ENCODE data around the gene C3orf49.

C3orf49 gene

GRCh38 chr3:63877737-63878393, 58.8 kb downstream of the C3orf49 start:
- ChIA-PET POLR2A (interaction anchor here (2.5 kb wide), 1 partner anchor 14 kb away, joined by 8 read pairs; the partner anchor contains the start of genes ATXN7 and THOC7), CTCF (no interaction called here)
- DNase-seq (ENCODE audit: extremely low spot score), result no peak
- TF ChIP-seq ELF4 (IDR thresholded peaks at IDR 0.05), result no peak
- no peak for TF ChIP-seq PKNOX1 (IDR thresholded peaks at IDR 0.05)

GRCh38 chr3:63878394-63879060, 59.4 kb downstream of the C3orf49 start:
- no peak for DNase-seq (ENCODE audit: extremely low spot score)
- CTCF ChIA-PET, result no interaction called here
- TF ChIP-seq TARDBP (IDR thresholded peaks at IDR 0.05) (no peak), FOXA1 (IDR thresholded peaks at IDR 0.05) (no peak), BHLHE40 (IDR thresholded peaks at IDR 0.05; ENCODE audit: borderline replicate concordance) (no peak), FOXM1 (IDR thresholded peaks at IDR 0.05; ENCODE audit: borderline replicate concordance) (no peak), ELF4 (IDR thresholded peaks at IDR 0.05) (no peak)
- POLR2A ChIA-PET, result no interaction called here

- TF ChIP-seq LEF1 (IDR thresholded peaks at IDR 0.05; ENCODE audit: borderline replicate concordance) (no peak), ELF4 (IDR thresholded peaks at IDR 0.05) (no peak), ARNT (IDR thresholded peaks at IDR 0.05) (no peak), CTBP1 (IDR thresholded peaks at IDR 0.05; ENCODE audit: borderline replicate concordance) (no peak), FOXA1 (IDR thresholded peaks at IDR 0.05) (no peak), TARDBP (IDR thresholded peaks at IDR 0.05) (no peak), SP1 (IDR thresholded peaks at IDR 0.05) (no peak), NFRKB (IDR thresholded peaks at IDR 0.05) (no peak), PKNOX1 (IDR thresholded peaks at IDR 0.05) (no peak)
- ChIA-PET CTCF (no interaction called here), POLR2A (no interaction called here)
- no peak for DNase-seq (ENCODE audit: extremely low spot score)
Measured at GRCh38 chr3:63880653-63881052, 61.6 kb downstream of the C3orf49 start.

GRCh38 chr3:63886858-63887257, 67.8 kb downstream of the C3orf49 start:
- CTCF ChIA-PET, result interaction anchor here (0.6 kb wide), 1 partner anchor 68 kb away, joined by 3 read pairs; the partner anchor contains the start of gene C3orf49
- POLR2A ChIA-PET, result no interaction called here
- no peak for TF ChIP-seq NFRKB (IDR thresholded peaks at IDR 0.05)
- no peak for TF ChIP-seq BHLHE40 (IDR thresholded peaks at IDR 0.05; ENCODE audit: borderline replicate concordance)
- no peak for TF ChIP-seq SUZ12 (IDR thresholded peaks at IDR 0.05)
- TF ChIP-seq FOXK2 (IDR thresholded peaks at IDR 0.05), result no peak
- TF ChIP-seq L3MBTL2 (conservative IDR thresholded peaks at IDR 0.05), result no peak
- TF ChIP-seq TARDBP (IDR thresholded peaks at IDR 0.05), result no peak
- TF ChIP-seq SP1 (IDR thresholded peaks at IDR 0.05), result no peak
- TF ChIP-seq LEF1 (IDR thresholded peaks at IDR 0.05; ENCODE audit: borderline replicate concordance), result no peak
- TF ChIP-seq ARNT (IDR thresholded peaks at IDR 0.05), result no peak
- no peak for TF ChIP-seq FOXM1 (IDR thresholded peaks at IDR 0.05; ENCODE audit: borderline replicate concordance)
- no peak for TF ChIP-seq ZNF384 (IDR thresholded peaks at IDR 0.05)
- no peak for TF ChIP-seq PKNOX1 (IDR thresholded peaks at IDR 0.05)
- no peak for TF ChIP-seq ELF4 (IDR thresholded peaks at IDR 0.05)
- no peak for TF ChIP-seq FOXA1 (IDR thresholded peaks at IDR 0.05)
- TF ChIP-seq HDGF (IDR thresholded peaks at IDR 0.05; ENCODE audit: borderline replicate concordance), result no peak
- no peak for DNase-seq (ENCODE audit: extremely low spot score)

- TF ChIP-seq FOXA1 (IDR thresholded peaks at IDR 0.05) (no peak), ZNF384 (IDR thresholded peaks at IDR 0.05) (no peak), SUZ12 (IDR thresholded peaks at IDR 0.05) (no peak), BHLHE40 (IDR thresholded peaks at IDR 0.05; ENCODE audit: borderline replicate concordance) (no peak), SP1 (IDR thresholded peaks at IDR 0.05) (no peak), CTBP1 (IDR thresholded peaks at IDR 0.05; ENCODE audit: borderline replicate concordance) (no peak), L3MBTL2 (conservative IDR thresholded peaks at IDR 0.05) (no peak), ELF4 (IDR thresholded peaks at IDR 0.05) (no peak), TARDBP (IDR thresholded peaks at IDR 0.05) (no peak), FOXM1 (IDR thresholded peaks at IDR 0.05; ENCODE audit: borderline replicate concordance) (no peak), LEF1 (IDR thresholded peaks at IDR 0.05; ENCODE audit: borderline replicate concordance) (no peak), FOXK2 (IDR thresholded peaks at IDR 0.05) (no peak)
- ChIA-PET POLR2A (no interaction called here), CTCF (no interaction called here)
- DNase-seq (ENCODE audit: extremely low spot score), result no peak
Measured at GRCh38 chr3:63891518-63891917, 72.4 kb downstream of the C3orf49 start.

GRCh38 chr3:63892773-63893352, 73.8 kb downstream of the C3orf49 start:
- POLR2A ChIA-PET, result interaction anchor here (0.8 kb wide), 1 partner anchor 30 kb away, joined by 3 read pairs; the partner anchor contains the start of genes ATXN7 and THOC7
- TF ChIP-seq LEF1 (IDR thresholded peaks at IDR 0.05; ENCODE audit: borderline replicate concordance) (no peak), HDGF (IDR thresholded peaks at IDR 0.05; ENCODE audit: borderline replicate concordance) (no peak), BHLHE40 (IDR thresholded peaks at IDR 0.05; ENCODE audit: borderline replicate concordance) (no peak), NFRKB (IDR thresholded peaks at IDR 0.05) (no peak), ARNT (IDR thresholded peaks at IDR 0.05) (no peak), FOXA1 (IDR thresholded peaks at IDR 0.05) (no peak), ZNF384 (IDR thresholded peaks at IDR 0.05) (no peak), TARDBP (IDR thresholded peaks at IDR 0.05) (no peak), SP1 (IDR thresholded peaks at IDR 0.05) (no peak), SUZ12 (IDR thresholded peaks at IDR 0.05) (no peak), ELF4 (IDR thresholded peaks at IDR 0.05) (no peak), PKNOX1 (IDR thresholded peaks at IDR 0.05) (no peak), FOXM1 (IDR thresholded peaks at IDR 0.05; ENCODE audit: borderline replicate concordance) (no peak), CTBP1 (IDR thresholded peaks at IDR 0.05; ENCODE audit: borderline replicate concordance) (no peak)
- DNase-seq (ENCODE audit: extremely low spot score), result no peak
- CTCF ChIA-PET, result no interaction called here
